KOPT-K1 (cell line): ENCODE results near the gene CD180.
"Not testable (repeated sequence)": the region's sequence is repeated elsewhere in the genome, so short reads cannot be mapped to it uniquely, and the experiment has no call there.

ENCODE experiments used
- H3K27ac ChIP-seq: fragments of 200-600 bp; sonication (generic); 2 replicates; pipeline ENCODE4 v1.5.1; 2016; ENCODE audit warnings: antibody characterized with exemption, mild to moderate bottlenecking, low read depth, low read length; ENCODE audit not compliant: poor library complexity, severe bottlenecking
- H3K36me3 ChIP-seq: fragments of 200-600 bp; sonication (generic); 2 replicates; pipeline ENCODE4 v1.5.1; 2017; ENCODE audit warnings: antibody characterized with exemption, mild to moderate bottlenecking, low read length, moderate library complexity; ENCODE audit not compliant: insufficient read depth
- H3K9me3 ChIP-seq: fragments of 200-600 bp; sonication (generic); 2 replicates; pipeline ENCODE4 v1.5.1; 2017; ENCODE audit warnings: antibody characterized with exemption, low read length, mild to moderate bottlenecking; ENCODE audit not compliant: insufficient read depth, poor library complexity, severe bottlenecking

CD180 gene

DNA sequence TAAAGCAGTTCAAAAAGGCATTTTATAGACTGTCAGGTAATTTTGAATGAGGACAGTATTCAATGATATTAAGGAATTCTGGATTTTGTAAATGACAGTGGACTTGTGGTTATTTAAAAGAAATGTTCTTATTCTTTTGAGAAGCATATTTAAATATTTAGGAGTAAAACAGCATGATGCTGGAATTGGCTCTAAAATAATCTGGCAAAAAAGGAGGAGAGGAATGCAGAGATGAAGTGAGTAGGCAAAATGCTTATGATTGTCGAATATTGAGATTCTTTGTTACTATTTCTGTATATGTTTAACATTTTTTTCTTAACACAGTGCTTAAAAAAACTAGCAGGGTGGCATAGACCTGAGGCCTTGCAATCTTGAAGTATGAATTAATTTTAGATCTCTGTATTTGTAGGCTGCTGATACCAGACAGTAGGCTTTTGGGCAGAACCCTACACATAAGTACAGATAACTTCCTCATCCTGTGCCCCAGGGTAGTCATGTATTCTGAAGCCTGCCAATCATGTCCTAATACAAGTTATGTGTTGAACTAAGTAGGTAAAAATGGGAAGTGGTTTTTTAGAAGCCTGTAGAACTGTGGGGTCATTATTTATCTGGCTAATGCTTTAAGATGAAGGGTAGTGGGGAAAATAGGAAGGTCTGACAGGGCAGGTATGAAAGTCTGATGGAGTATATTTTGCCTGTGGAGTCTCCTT lies 9.4 kb downstream of the CD180 start:
- Histone ChIP-seq H3K27ac (peak overlapping the region; percentile 31), H3K36me3 (no peaks in the 10 kb centered on the region), H3K9me3 (peaks cover under 1% of the 10 kb centered on the region)

DNA sequence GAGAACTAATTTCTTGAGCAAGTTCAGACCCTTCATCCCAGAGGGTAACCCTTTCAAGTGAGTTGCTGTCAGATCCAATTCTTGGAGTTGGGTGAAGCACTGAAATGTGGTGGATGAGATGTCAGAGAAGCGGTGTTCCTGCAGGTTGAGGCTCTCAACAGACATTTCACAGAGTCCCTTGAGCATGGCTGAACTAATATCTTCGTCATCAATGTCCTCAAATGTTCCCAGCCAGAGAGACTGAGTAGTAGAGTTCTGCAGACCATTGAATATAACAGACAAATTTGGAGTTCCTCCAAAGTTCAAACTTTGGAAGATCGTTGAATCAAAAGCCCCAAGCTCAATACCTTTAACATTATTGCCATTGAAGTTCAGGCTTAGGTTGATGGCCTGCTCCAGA lies 12.7 kb downstream of the CD180 start:
- no peak overlapping the region for H3K27ac ChIP-seq
- no peaks in the 10 kb centered on the region for H3K36me3 ChIP-seq
- no peaks in the 10 kb centered on the region for H3K9me3 ChIP-seq

DNA sequence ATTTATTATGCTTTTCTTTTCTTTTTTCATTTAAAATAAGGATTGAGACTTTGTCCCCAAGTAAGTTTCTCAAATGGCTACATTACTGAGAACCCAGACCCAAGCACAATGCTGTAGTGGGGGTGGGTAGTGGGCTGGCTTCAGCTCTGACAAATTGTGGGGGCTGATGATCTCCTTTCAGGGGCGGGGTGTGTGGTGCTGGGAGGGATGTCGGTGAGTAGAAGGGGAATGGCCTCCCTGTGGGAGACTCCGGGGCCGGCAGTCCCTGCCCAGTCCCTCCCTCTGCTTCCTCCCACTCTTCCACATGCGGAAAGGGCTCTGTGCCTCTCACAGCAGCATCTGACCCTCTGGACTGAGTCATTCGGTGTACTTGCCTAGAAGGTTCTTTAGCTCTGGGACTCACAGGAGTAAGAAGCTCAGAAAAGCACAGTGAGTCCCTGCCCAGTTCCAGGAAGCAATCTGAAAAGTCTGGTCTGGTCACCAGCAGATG lies 14.3 kb downstream of the CD180 start:
- H3K27ac ChIP-seq: peak overlapping the region; percentile 83
- no peaks in the 10 kb centered on the region for H3K36me3 ChIP-seq
- peaks cover 4% of the 10 kb centered on the region for H3K9me3 ChIP-seq

DNA sequence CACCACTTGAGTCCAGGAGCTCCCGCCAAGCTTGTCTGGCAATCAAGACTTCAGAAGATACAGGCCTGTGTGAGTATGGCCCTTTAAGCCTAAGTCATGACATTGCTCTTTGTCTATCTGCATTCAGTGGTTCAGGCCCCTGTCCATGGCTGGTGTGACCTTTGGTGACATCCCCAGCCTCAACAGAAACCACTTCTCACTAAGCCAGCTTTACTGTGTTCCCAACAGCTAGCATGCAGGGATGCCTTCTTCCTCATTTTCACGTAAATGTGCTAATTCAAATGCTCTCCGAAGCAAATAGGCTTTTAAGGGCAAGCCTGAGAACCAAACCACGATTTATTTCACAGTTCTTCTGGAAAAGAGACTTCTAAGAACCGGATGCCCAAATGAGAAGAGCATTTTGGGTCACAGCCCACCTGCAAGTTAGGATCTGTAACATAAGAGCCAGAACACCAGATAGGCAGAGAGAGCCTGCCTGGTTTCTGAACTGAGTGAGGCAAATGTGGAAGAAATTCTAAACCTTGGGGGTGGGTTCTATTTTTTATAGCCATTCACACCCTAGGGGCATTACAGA lies 14.9 kb downstream of the CD180 start:
- H3K27ac ChIP-seq: peak overlapping the region; percentile 83
- H3K9me3 ChIP-seq: peaks cover 10% of the 10 kb centered on the region
- H3K36me3 ChIP-seq: no peaks in the 10 kb centered on the region

GRCh38 chr5:67179697-67180361 lies 16.8 kb downstream of the CD180 start:
- Histone ChIP-seq H3K9me3 (peaks cover 19% of the 10 kb centered on the region), H3K27ac (peak overlapping the region; percentile 83), H3K36me3 (no peaks in the 10 kb centered on the region)

DNA sequence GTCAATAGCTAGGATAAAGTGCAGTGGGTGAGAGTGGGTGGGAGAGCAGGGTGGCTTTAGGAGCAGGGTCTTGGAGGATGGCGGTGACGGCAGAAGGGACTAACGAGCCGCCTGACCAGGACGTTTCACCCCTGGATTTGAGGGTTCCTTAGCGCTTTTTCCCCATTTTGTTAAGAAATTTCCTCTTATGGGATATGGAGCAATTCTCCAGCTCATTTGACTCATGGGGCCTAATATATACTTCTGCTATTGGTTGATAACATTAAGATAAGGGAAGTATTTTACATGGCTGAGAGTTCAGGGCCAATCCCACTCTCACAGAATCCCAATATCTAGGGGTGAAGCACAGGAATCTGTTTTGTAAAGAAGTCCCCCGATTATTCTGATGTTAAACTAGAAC lies 17.6 kb downstream of the CD180 start:
- H3K9me3 ChIP-seq: peaks cover 19% of the 10 kb centered on the region
- H3K36me3 ChIP-seq: no peaks in the 10 kb centered on the region
- H3K27ac ChIP-seq: no peak overlapping the region

- Histone ChIP-seq H3K9me3 (peaks cover 19% of the 10 kb centered on the region), H3K36me3 (no peaks in the 10 kb centered on the region), H3K27ac (no peak overlapping the region)
Measured at GRCh38 chr5:67178085-67178484, 18.5 kb downstream of the CD180 start.

- H3K9me3 ChIP-seq: peaks cover 19% of the 10 kb centered on the region
- no peaks in the 10 kb centered on the region for H3K36me3 ChIP-seq
- no peak overlapping the region for H3K27ac ChIP-seq
Measured at GRCh38 chr5:67176936-67177335, 19.7 kb downstream of the CD180 start.

DNA sequence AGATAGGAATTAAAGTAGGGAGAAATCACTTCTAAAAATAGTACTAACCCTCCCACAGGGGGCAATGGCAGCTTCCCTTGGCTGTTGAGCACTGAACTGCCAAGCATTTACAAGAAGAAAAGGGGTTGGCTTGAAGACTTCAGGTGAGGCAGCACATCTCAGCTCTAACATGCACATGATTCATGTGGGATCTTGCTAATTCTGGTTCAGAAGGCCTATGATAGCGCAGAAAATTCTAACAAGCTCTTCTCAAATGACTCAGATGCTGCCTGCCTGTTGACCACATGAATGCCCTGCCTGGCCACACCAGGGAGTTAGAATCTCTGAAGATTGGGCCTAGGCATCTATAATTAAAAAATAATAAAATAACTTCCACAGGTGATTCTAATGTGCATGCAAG lies 22.6 kb downstream of the CD180 start:
- Histone ChIP-seq H3K27ac (no peak overlapping the region), H3K9me3 (peaks cover 19% of the 10 kb centered on the region), H3K36me3 (no peaks in the 10 kb centered on the region)

DNA sequence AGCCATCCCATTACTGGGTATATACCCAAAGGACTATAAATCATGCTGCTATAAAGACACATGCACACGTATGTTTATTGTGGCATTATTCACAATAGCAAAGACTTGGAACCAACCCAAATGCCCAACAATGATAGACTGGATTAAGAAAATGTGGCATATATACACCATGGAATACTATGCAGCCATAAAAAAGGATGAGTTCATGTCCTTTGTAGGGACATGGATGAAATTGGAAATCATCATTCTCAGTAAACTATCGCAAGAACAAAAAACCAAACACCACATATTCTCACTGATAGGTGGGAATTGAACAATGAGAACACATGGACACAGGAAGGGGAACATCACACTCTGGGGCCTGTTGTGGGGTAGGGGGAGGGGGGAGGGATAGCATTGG lies 23.2 kb downstream of the CD180 start:
- H3K36me3 ChIP-seq, H3K27ac ChIP-seq: not testable (repeated sequence)
- H3K9me3 ChIP-seq: peaks cover 19% of the 10 kb centered on the region

DNA sequence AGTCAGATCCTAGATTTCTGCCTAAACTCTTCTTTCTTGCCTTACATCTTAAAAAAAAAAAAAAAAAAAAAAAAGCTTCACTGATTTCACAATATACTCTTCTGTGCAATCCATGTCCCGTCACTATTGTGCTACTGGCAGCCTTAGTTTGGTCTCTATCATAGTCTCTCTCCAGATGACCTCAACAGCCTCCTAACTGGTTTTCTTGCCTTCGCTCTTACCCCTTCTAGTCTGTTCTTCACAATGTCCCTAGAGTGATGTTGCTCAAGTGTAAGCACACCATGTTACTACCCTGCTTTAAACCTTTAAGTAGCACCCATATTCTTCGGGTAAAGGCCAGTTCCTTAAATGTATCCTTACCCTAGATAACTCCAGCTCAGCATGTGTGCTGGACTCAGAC lies 25.8 kb downstream of the CD180 start:
- H3K27ac ChIP-seq: no peak overlapping the region
- no peaks in the 10 kb centered on the region for H3K9me3 ChIP-seq

GRCh38 chr5:67168069-67168468 lies 28.5 kb downstream of the CD180 start:
- Histone ChIP-seq H3K27ac (peak overlapping the region; percentile 97), H3K9me3 (no peaks in the 10 kb centered on the region), H3K36me3 (peaks cover 26% of the 10 kb centered on the region)

More for the DNA sequence above, 25.8 kb downstream of the CD180 start:
- no peaks in the 10 kb centered on the region for H3K36me3 ChIP-seq

DNA sequence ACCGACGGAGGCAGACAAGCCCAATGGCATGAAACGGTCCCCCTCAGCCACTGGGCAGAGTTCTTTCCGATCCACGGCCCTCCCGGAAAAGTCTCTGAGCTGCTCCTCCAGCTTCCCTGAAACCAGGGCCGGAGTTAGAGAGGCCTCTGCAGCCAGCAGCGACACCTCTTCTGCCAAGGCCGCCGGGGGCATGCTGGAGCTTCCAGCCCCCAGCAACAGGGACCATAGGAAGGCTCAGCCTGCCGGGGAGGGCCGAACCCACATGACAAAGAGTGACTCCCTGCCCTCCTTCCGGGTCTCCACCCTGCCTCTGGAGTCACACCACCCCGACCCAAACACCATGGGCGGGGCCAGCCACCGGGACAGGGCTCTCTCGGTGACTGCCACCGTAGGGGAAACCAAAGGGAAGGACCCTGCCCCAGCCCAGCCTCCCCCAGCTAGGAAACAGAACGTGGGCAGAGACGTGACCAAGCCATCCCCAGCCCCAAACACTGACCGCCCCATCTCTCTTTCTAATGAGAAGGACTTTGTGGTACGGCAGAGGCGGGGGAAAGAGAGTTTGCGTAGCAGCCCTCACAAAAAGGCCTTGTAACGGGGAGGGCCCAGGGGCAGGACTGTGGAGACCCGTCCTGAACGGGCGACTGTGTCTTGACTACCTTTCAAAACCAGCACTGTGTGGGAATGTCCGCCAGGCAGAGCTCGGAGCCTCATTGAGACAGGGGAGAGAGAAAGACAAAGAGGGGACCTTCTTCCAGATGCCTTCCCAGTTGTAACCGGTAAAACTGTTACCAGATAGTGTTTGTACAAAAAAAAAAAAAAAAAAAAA lies 29.9 kb downstream of the CD180 start:
- Histone ChIP-seq H3K36me3 (peaks cover 33% of the 10 kb centered on the region), H3K9me3 (no peaks in the 10 kb centered on the region), H3K27ac (peak overlapping the region; percentile 97)

DNA sequence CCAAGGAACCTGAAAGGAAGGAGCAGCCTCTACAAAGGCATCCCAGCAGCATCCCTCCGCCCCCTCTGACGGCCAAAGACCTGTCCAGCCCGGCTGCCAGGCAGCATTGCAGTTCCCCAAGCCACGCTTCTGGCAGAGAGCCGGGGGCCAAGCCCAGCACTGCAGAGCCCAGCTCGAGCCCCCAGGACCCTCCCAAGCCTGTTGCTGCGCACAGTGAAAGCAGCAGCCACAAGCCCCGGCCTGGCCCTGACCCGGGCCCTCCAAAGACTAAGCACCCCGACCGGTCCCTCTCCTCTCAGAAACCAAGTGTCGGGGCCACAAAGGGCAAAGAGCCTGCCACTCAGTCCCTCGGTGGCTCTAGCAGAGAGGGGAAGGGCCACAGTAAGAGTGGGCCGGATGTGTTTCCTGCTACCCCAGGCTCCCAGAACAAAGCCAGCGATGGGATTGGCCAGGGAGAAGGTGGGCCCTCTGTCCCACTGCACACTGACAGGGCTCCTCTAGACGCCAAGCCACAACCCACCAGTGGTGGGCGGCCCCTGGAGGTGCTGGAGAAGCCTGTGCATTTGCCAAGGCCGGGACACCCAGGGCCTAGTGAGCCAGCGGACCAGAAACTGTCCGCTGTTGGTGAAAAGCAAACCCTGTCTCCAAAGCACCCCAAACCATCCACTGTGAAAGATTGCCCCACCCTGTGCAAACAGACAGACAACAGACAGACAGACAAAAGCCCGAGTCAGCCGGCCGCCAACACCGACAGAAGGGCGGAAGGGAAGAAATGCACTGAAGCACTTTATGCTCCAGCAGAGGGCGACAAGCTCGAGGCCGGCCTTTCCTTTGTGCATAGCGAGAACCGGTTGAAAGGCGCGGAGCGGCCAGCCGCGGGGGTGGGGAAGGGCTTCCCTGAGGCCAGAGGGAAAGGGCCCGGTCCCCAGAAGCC lies 30.8 kb downstream of the CD180 start:
- Histone ChIP-seq H3K9me3 (no peaks in the 10 kb centered on the region), H3K27ac (peak overlapping the region; percentile 97), H3K36me3 (peaks cover 33% of the 10 kb centered on the region)
